Stimulated activated CD4-positive, alpha-beta T cell treated with anti-CD3 and anti-CD28 coated beads, Interleukin-4, amount 100 ng/mL, for 24 hours (primary cell): Measurements from ENCODE around the gene MAPKAP1.

Source experiments
- DNase-seq: peaks from one replicate; pipeline ENCODE4 v3.0.0-alpha.2; 2020

MAPKAP1 gene

DNA sequence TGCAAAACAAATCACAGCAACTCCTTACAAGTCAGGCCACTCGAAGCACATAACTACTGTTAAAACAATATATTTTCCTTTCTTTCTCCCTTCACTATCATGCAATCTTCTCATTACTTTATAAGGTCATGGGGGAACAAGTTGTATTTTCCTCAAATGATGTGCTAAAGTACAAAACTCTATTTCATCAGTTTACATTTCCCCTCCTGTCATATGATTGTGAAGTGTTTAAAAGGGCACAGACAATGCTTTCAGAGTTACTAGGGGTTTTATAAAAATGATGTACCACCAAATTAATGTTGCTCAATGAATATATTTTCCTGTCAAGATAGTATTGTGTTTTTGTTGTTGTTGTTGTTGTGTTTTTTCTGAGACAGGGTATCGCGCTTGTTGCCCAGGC is 34.1 kb downstream of the MAPKAP1 start:
- no peak for DNase-seq

DNA sequence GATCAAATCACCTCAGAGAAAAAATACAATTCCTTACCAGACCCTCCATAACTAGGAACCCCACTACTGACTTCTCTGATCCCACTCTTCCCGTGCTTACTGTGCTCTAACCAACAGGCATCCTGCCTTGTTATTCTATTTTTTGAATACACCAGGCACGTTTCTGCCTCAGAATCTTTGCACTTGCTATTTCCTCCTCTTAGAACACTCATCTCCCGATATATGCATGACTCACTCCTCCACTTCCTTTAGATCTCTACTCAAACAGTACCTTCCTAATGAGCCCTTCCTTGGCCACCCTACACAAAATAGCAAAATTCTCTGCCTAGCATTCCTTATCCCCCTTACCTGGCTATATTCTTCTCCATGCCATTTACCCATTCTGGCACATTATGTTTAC is 43.9 kb downstream of the MAPKAP1 start:
- no peak for DNase-seq

DNA sequence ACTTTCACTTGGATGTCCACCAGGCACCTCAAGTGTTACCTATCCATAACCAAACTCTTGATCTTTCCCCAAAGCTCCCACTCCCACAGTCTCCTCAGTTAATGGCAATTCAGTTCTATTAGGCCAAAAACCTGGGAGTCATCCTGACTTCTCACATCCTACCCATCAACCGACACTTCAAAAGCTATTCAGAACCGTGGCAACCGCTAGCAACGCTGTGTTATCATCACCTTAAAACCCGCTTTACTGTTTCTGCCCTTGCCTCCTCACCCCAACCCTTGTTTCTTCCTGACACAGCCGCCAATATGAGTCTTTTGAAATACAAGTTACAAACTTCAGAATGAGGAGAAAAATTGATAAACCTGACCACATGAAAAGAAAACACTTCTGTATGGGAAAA is 46.5 kb downstream of the MAPKAP1 start:
- no peak for DNase-seq

DNA sequence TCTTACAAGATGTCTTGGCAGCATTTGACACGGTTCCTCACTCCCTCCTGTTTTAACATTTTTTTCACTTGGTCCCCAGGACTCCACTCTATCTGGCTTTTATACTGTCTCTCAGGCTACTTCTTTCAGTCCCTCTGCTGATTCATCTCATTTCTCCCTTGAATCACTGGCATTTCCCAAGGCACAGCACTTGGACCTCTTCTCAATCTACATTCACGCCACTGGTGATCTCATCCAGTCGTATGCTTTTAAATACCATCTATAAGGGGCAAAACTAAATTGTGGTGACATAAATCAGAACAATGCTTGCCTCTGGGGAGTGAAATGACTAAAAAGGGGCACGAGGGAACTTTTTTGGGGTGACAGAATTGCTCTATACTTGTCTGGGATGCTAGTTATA is 47.1 kb downstream of the MAPKAP1 start:
- no peak for DNase-seq

DNA sequence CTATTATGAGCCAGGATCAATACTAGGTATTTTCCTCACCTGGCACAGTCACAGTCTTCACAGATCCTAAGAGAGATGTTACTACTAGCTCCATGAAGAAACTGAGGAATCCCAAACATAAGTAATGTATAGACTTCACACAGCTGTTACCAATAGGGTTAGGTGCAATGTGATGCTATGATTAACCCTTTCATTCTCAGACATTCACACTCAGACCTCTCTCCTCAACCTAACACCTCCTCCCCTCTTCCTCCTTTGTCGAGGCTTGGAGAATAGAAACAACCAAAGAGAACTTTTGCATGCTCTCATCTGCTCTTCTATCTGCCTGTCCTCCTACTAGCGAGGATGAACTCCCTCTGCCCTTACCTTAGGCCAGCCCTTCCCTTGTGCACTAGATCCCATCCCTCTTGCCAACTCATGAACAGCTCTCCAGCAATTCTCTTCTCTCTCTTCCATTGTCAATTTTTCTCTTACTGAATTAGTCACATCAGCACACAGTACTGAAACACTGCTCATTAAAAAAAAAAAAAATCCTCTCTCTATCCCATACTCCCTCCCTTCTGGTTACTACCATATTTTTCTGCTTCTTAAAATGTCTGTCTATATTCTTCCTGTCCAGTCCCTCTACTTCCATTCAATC is 47.7 kb downstream of the MAPKAP1 start:
- no peak for DNase-seq

DNA sequence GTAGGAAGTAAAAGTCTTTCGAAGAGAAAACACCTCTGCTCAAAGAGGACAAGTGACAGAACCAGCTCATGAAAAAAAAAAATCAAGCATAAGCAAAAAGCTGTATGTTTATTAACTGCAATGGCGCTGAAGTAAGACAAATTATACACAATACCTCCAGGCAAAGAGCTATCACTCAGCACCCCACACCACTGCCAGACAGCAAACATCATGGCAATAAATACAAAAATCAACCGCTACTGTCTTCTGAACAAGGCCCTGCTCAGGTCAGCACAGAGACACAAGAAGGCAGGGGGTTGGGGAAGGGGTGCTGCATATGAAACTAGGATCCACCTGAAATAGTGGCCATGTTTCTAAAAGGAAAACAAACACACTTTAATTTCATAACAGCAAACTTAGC is 50.4 kb downstream of the MAPKAP1 start:
- DNase-seq = no peak

DNA sequence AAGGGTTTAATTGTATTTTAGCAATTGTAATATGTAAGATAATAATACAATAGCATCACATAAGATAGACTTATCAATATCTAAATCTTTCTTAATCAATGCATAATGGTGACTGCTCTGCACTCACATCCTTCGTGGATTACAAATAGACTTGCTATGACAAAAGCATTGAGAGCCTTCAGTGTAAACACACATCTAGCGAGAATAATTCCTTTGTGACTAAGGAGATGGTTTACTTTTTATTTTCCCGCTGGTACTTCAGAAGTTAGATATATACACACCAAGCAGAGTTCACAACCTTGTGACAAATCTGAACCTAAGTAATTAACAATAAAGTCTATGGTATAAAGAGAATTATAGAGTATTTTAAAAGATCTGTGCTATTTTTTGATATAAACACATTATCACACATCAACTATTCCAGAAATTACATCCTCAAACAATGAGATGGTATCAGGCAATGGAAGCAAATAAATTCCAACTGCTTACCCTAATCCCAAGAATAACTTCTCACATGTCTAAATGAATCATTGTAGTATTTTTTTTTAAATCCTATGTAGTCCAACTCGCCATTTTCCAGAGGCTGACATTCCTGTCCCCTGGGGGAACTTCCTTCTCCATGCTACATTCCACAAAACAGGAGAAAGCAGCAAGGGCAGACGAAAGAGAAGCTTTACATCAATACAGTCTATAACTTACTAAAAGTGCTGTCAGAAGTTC is 51.2 kb downstream of the MAPKAP1 start:
- no peak for DNase-seq

DNA sequence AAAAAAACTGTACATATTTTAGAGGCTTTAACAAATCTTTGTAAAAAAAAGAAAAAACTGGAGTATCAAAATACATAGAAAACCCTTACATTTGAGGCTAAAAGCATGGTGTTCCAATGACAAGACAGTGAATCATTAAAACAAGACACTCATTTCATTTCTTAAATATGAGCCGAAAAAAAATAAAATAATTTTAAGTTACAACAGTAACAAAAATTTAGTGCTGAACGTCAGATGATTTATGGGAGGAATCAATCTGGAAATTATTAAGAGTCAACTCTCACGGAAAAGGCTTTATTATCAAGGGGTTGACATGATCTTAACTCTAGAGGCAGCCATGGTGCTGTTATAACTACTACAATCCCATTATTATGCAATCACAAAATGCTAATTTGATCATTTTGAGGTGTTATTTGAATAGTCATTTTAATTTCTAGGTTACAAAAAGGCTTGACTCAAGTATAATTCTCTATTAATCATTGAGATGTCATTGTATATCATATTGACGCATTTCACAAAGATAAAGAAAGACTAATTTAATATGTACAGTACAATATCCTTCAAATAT is 51.9 kb downstream of the MAPKAP1 start:
- no peak for DNase-seq

DNA sequence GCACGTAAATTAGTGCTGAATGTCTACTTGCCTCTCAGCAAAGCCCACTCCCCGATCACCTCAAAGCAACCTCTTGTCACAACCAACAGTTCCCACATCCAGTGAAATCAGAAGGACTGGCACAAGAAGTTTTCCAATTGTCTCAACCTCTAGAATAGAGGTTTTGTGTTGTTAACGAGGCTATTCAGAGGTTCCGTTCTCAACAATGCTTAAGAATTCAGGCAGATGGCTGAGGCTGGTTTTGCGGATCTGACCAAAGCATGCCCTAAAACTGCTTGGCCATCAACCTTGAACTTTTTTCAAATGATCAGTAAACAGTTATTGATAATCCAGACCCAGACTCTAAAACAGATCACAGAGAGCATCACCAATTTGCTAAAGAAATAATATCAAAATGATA is 52.9 kb downstream of the MAPKAP1 start:
- DNase-seq = no peak

DNA sequence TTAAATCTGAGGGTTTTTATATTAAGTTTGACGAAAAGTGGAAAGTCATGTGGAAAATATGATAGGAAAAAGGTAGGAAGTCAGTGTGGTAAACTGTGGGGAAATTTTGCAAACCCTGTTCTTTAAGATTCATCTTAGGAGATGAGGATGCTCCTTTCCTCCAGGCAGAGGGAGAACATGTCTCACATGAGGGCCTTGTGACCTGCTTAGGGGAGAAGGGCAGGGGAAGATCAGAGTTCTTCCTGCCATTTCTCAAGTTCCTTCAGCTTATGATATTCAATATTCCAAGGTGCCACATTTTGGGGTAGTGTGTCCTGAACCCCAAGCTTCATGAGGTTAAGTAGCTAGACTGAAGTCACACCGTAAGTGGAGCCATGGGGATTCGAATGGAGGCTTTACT is 53.7 kb downstream of the MAPKAP1 start:
- DNase-seq = no peak

DNA sequence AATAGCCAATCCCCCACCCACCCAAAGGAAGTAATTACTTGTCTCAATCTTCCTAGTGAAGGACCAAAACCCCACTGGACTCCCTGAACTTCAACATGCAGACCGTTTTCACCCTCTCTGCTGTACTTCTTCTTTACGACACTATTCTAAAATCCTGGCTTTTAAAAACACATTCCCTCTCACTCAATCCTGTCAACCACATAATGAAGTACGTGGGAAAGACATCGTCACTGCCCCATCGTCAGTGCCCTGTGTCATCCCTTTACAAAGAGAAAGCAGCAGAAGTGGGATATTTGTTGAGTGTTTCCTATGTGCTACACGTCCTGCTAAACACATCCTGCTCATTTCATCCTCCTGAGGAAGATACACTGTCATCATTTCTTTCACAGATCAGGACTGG is 54.2 kb downstream of the MAPKAP1 start:
- DNase-seq = no peak

DNA sequence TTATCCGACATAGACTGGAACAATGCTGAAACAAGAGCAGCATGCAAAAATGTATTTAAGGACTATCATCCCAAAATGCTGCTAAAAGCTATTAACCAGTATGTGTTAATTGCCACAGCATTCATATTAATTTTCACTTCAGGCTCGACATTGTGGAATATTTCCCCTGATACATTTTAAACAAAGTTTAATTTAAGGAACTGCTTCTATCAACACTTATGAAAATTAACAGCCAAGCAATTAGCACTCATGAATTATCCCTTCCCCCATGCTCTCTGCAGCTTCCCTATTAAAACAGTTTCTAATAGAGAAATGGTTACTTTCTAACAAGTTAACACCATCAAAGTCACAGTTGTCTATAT is 54.8 kb downstream of the MAPKAP1 start:
- DNase-seq = no peak

DNA sequence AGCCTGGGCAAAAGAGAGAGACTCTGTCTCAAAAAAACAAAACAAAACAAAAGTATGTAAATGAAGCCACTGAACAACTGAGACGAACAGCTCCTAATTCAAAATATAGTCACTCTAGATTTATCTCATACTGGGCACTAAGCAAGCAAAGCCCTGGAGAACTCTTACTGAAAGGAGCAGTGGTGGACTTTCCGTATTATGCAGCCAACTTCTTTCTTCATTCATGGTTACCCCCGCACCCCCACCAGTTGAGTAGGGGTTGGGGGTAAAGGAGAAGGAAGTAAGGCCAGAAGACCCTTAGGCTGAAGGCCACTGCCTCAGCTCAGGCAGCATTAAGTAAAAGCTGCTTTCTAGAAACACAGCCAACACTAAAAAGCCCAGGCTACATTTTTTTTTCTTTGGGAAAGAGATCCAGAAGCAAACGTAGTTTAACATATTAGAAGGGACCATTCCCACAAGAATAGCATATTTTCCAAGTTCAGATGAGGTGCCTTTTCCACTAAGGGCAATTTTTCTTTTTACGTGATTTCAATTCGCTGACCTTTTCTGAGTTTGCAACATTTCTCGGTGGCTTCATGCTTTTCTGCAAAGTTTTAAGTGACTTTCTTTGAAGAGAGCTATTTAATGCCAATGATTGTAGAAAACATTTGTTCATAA is 55.3 kb downstream of the MAPKAP1 start:
- DNase-seq = no peak

DNA sequence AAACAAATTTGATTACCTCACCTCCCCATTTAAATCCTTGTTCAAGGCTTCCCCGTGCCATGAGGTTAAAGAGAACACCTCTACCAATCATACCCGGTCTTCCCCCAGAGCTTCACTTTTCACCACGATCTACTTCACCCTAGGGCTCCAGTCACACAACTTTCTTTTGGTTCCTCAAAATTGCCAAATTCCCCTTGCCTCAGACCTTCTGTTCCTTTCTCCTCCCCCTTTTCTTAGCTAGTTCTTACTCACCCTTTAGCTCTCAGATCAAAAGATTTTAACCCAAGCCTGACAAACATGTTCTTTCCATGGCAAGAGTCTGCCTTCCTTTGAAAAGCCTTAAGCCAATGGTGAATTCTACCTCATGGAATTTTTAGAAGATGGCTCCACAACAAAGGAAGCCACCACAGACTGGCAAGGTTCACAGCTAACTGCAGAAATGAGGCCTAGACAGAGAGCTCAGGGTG is 56.7 kb downstream of the MAPKAP1 start:
- DNase-seq = peak; percentile 45

DNA sequence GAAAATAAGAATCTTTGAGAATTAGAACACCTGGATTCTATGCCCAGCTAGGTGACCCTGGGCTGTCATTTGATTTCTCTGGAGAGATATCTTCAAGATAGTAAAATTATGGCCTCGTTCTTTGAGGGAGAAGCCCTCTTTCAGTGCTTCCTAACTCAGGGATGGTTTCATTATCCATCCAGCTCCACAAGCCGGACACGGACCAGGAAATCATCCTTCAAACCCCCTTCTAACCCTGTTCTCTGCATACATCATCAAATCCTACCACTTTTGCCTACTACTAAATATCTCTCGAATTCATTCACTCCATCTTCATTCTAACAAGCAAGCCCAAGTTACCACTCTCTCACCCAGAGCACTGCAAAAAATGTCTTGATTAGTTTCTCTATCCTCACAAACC is 57.2 kb downstream of the MAPKAP1 start:
- no peak for DNase-seq

DNA sequence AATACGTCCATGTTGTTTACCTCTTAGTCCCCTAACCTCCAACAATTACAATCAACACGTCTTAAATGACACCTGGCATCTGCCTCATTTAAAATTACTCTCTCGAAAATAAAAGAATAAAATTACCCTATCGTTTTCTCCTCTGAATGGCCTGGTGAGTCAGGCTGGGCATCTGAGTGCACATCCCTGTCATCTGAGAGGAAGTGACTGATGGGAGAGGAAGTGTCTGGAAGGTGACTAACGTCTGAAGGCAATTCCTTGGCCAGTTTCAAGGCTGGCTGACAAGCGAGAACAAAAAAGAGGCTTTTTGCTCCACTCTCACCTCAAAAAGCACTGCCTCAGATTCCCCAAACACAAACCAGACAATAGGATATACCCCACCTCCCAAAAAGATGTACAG is 57.7 kb downstream of the MAPKAP1 start:
- peak; percentile 45 for DNase-seq

DNA sequence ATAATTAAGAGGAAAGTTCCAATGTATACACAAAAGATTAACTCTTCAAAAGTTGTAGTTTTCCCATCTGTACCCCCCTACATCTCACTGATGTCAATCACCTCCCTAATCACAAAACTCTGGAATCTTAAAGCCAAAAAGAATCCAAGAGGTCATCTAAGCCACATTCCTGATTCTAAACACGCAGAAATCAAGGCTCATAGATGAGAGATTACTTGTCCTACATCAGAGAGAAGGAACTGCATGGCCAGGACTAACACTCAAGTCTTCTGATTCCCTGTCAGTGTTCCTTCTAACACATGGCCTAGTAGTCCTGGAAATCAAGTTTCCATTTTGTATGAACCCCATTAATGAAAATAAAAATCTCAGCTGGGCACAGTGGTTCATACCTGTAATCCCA is 58.7 kb downstream of the MAPKAP1 start:
- no peak for DNase-seq

DNA sequence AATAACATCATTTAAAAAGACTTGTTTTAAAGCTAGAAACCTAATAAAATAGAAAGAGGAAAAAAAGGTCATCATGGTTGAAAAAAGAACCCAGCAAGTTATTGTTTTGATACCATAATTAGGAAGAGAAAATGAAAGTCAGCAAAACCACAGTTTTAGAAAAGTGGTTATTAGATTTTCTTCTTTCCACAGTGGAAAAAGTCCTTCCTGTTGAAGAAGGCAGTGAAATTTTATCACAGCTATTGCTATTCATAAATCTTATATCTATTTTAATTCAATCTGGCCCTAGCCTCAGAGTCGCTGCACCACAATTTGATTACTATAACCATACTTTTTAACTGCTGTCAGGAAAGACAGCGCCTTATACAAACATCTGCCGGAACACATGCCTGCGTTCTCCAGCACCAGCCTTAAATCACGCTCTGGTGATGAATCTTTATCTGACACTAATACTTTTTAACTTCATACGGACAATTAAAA is 60.3 kb downstream of the MAPKAP1 start:
- no peak for DNase-seq

DNA sequence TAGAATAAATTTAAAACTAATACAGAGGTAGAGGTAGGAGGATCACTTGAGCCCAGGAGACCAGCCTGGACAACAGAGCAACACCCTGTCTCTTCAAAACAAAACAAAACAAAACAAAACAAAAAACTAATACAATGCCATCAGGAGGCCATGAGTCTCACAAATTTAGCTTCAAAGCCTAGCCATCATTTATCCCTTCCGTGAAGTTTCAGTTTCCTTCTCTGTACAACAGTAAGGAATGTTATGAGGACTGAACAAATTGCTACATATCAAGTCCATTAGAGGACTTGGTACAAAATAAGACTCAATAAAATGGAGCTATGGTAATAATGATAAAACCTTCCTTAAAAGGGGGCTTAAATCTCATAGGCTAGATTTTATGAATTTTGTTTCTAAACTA is 60.8 kb downstream of the MAPKAP1 start:
- no peak for DNase-seq

DNA sequence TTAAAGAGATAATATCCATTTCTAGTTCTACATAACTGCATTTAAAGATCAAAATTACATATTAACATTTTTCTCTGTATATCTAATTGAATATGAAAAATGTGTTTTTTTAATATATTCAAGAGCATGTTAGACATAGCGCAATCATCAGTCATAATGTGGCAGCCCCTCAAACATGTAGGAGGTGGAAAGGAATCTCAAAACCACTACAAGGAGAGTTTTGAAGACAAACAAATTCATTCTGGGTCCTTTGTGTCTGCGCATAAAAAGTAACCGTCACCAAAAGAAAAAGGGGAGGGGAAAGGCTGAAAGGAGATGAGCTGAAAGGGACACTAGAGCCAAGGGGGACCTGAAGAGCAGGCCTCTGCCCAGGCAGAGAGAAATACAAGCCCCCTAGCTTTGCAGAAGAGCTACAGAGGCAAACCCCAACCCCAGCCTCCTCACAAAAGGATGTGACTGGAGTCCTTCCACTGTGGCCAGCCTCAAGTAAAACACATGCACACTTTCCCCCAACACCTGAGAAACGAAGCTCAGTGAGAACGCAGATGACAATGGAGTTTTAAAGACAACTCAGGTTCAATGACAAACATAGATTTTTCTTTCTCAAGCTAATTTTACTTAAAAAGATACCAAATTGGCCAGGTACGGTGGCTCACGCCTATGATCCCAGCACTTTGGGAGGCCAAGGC is 62.0 kb downstream of the MAPKAP1 start:
- no peak for DNase-seq

DNA sequence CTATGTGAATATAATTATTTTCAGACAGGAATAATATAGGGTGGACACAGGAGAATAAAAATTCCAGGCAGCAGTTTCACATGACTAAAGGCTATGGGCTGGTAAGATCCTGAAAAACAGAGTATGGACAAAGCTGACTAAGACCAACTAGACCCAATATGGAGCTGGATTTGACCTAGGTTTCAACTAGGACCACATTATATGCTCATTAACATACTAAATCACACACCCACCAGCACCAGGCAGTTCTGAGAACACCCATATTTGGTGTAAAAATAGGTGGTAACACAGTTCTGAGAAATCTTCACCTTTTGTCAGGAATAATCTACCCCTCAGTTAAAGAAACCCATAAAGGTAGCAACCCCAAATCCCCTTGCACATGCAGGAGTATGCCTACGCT is 64.7 kb downstream of the MAPKAP1 start:
- no peak for DNase-seq

DNA sequence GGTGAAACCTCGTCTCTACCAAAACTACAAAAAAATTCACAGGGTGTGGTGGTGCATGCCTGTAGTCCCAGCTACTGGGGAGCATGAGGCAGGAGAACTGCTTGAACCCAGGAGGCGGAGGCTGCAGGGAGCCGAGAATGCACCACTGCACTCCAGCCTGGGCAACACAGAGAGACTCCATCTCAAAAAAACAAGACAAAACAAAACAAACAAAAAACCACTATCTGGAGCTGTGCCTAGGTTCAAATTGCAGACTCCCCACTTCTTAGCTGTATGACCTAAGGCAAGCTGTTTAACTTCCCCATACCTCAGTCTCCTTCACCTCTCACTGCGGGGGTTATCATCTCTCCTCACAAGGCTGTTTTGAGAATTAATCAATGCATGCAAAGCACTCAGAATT is 68.0 kb downstream of the MAPKAP1 start:
- no peak for DNase-seq
